Hematopoietic multipotent progenitor cell (in vitro differentiated cells): ENCODE measurements around the gene DNAI2. TPM values are rescaled to one million over a fixed set of nuclear protein-coding genes. Genes with fewer than 3 reads are reported as not detected.

Experiments used
- DNase-seq, 3 donors: peaks; one replicate each; pipeline ENCODE4 v3.0.0-alpha.2; 2011 to 2015; ENCODE audit warnings: low read depth in 2 of 3, low spot score in 2 of 3
- total RNA-seq: library from RNA; depleted of rRNA; stranded (reverse); fragments of >200 nt; gene quantifications from one replicate; pipeline ENCODE4 v1.2.3, GENCODE V29; 2012

The DNAI2 gene
- total RNA-seq, 1 donor, result 0.27 TPM

GRCh38 chr17:74356646-74357465 lies 82.8 kb downstream of the DNAI2 start:
- peak in 2 of 3 donors; percentile 54 to 59 for DNase-seq

- no peak for DNase-seq
These were observed 83.4 kb downstream of the DNAI2 start for GRCh38 chr17:74357466-74357809.

DNA sequence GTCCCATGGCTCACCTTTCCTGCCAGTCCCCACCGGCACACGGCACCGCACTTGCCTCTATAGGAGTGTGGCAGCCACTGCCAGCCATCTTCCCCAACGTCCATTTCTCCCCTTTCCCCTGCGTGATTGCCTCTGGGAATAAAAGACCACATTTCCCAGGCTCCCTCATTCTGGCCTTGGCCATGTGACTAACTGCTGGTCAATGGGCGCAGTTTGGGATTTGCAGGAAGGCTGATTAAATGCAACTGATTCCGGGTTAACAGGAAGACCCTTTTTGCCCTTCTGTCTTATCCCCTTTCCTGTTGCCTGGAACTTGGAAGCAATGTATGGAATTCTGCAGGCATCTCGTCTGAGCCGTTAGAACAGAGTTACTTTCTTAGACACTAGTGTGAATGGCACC lies 84.7 kb downstream of the DNAI2 start:
- no peak for DNase-seq

DNA sequence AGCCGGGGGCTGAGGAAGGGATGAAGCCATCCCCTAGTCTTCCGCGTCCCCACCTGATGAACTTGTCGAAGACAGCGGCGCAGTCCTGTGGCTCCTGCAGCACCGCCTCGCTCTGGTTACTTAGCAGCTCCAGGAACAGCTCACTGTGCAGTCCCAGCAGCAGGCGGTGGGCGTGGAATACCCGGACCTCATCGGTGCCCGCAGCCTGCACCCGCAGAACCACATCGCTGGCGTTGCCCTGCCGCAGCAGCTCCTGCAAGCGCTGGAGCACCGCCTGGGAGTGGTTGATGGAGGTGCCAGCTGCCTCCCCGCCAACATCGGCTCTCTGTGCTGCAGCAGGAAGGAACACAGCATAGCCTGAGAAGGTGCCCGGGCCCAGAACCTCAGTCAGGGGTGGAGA lies 85.9 kb downstream of the DNAI2 start:
- no peak for DNase-seq

- no peak for DNase-seq
These were observed 86.8 kb downstream of the DNAI2 start for GRCh38 chr17:74360899-74361229.

DNA sequence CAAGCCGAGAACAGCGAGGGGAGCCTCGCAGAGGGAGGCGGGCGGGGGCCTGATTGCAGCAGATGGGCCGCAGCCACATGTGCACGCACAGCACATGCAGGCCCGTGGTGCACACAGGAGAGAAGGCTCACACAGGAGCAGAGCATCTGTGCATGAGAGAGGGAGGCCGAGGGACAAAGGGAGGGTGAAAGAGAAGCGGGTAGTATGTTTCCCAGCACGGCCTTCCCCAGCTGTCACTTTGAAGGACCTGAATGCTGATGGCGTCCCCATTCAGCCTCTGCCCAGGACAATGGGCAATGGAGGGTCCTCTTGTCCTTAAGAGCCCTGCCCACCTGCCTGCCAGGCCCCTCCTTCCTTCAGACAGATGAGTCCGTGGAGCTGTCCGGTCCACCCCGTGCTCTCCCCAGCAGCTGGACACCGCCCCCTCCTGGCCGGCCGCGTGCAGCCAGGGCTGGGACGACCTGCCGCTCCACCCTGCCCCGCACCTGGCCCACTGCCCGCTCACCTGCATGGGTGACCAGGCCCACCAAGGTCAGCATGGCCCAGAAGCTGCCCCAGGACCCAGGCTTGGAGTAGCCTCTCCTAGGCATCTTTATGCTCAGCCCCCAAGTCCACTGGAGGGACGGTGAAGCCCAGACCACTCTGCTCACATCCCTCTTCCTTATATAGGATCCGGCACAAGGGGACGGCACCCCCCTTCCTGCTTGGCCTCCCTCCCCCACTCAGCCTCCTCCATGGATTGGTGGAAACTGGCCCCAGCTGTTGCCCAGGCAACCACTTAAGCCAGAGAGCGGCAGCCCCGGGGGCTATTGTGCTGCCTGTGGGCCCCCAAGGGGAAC lies 87.4 kb downstream of the DNAI2 start, which contains the start of gene BTBD17:
BTBD17 (minus strand) TSS at position 639 of the 839 bp plus-strand sequence; CDS start at position 590, 49 bp downstream.
- no peak for DNase-seq

GRCh38 chr17:74362069-74362405 lies 88.0 kb downstream of the DNAI2 start:
- DNase-seq, result no peak

GRCh38 chr17:74362810-74363498 lies 88.9 kb downstream of the DNAI2 start:
- no peak for DNase-seq

Other genes starting within 250 kb of the DNAI2 start
- 426 TPM for gene RPL38, start 70.6 kb upstream of the DNAI2 start, total RNA-seq
- 13.5 TPM for gene TTYH2, start 60.7 kb upstream of the DNAI2 start, total RNA-seq
- gene KIF19, start 52.0 kb downstream of the DNAI2 start, total RNA-seq, result under 0.01 TPM
- gene BTBD17, start 87.6 kb downstream of the DNAI2 start, total RNA-seq, result under 0.01 TPM
- gene GPR142, start 93.3 kb downstream of the DNAI2 start, total RNA-seq, result 1.3 TPM
- 3.8 TPM for gene GPRC5C, start 157.9 kb downstream of the DNAI2 start, total RNA-seq
- 52.0 TPM for gene CD300A, start 192.4 kb downstream of the DNAI2 start, total RNA-seq